NOMO-1 treated with DMSO at 0.1 percent for 48 hours (cell line): ENCODE data around the gene FGF5.

Experiments
- DNase-seq: peaks from one replicate; lab custom pipeline; 2025; ENCODE audit not compliant: unreplicated experiment; lab: John Stamatoyannopoulos, UW

Gene FGF5

GRCh38 chr4:80334568-80334967 lies 68.1 kb downstream of the FGF5 start:
- DNase-seq: no peak

GRCh38 chr4:80335226-80335553 lies 68.7 kb downstream of the FGF5 start:
- DNase-seq: no peak

GRCh38 chr4:80335554-80336358 lies 69.3 kb downstream of the FGF5 start, which contains the start of gene CFAP299:
Gene CFAP299, plus strand, starts transcription at chr4:80335730.
- peak; percentile 76 for DNase-seq

- no peak for DNase-seq
These were observed 70.1 kb downstream of the FGF5 start for GRCh38 chr4:80336582-80336981.

- DNase-seq: no peak
These were observed 73.6 kb downstream of the FGF5 start for GRCh38 chr4:80340036-80340435.
